GM12891 (cell line): ENCODE results near the gene EXOC4.

Experiments used
- POLR2A ChIP-seq: IDR thresholded peaks from 2 replicates; pipeline ENCODE4 v1.6.1; 2011; ENCODE audit warnings: low read depth, low read length, control low read depth
- SPI1 ChIP-seq: IDR thresholded peaks from 2 replicates; pipeline ENCODE4 v1.6.1; 2011; ENCODE audit warnings: low read depth, low read length, control low read depth

GRCh38 chr7:133784486-133785001 lies 531.7 kb downstream of the EXOC4 start:
- no peak for TF ChIP-seq POLR2A
- no peak for TF ChIP-seq SPI1
